Skeletal muscle satellite cell (primary cell): ENCODE data around the gene PFKFB3. TPM values are rescaled to one million over a fixed set of nuclear protein-coding genes. Genes with fewer than 3 reads are reported as not detected.
A peak's percentile ranks its signal among the peaks of the same experiment; 100 is the strongest.
"Not testable (repeated sequence)": the region's sequence is repeated elsewhere in the genome, so short reads cannot be mapped to it uniquely, and the experiment has no call there.

ENCODE experiments used
- H3K27me3 ChIP-seq: 2 replicates; pipeline ENCODE4 v1.7.0; 2013; ENCODE audit warnings: low read length; ENCODE audit not compliant: control insufficient read depth, insufficient read depth
- H3K36me3 ChIP-seq: 2 replicates; pipeline ENCODE4 v1.7.0; 2013; ENCODE audit warnings: mild to moderate bottlenecking, control low read depth, low read length; ENCODE audit not compliant: insufficient read depth
- H3K4me1 ChIP-seq: 2 replicates; pipeline ENCODE4 v1.7.0; 2013; ENCODE audit warnings: low read length; ENCODE audit not compliant: control insufficient read depth, insufficient read depth
- H3K4me2 ChIP-seq: 2 replicates; pipeline ENCODE4 v1.7.0; 2013; ENCODE audit warnings: mild to moderate bottlenecking, low read length
- H3K4me3 ChIP-seq: 2 replicates; pipeline ENCODE4 v1.7.0; 2013; ENCODE audit warnings: low read length
- H3K9ac ChIP-seq: 2 replicates; pipeline ENCODE4 v1.7.0; 2013; ENCODE audit warnings: mild to moderate bottlenecking, low read depth, low read length, moderate library complexity
- H3K9me3 ChIP-seq: replicated peaks from 2 replicates; pipeline ENCODE4 v1.7.0; 2013; ENCODE audit warnings: mild to moderate bottlenecking, control low read depth, low read length
- total RNA-seq: library from RNA; depleted of rRNA; stranded (reverse); fragments of >200 nt; gene quantifications from 2 replicates; pipeline ENCODE4 v1.2.3, GENCODE V29; 2012; rRNA removed

The PFKFB3 gene
- 11.4 and 21.8 TPM in 2 replicates for total RNA-seq

GRCh38 chr10:6202684-6203330 is at the start of gene PFKFB3:
Gene PFKFB3 (plus strand): TSS chr10:6202932. CDS start chr10:6203261, 329 bp downstream.
- H3K4me2 ChIP-seq: peak within 1 kb of the TSS; percentile 91
- peak within 1 kb of the TSS; percentile 95 for H3K4me3 ChIP-seq
- peaks cover 35% of the 10 kb centered on the region for H3K4me1 ChIP-seq
- no peaks in the 10 kb centered on the region for H3K36me3 ChIP-seq
- no peaks in the 10 kb centered on the region for H3K27me3 ChIP-seq
- peak within 1 kb of the TSS; percentile 91 for H3K9ac ChIP-seq
- no peaks in the 10 kb centered on the region for H3K9me3 ChIP-seq

GRCh38 chr10:6153845-6154244 is 48.9 kb upstream of the PFKFB3 start:
- Histone ChIP-seq H3K27me3 (no peaks in the 10 kb centered on the region), H3K4me3 (no peak overlapping the region), H3K4me2 (no peak overlapping the region), H3K36me3 (no peaks in the 10 kb centered on the region), H3K4me1 (peaks cover 13% of the 10 kb centered on the region), H3K9ac (no peak overlapping the region), H3K9me3 (no peaks in the 10 kb centered on the region)

DNA sequence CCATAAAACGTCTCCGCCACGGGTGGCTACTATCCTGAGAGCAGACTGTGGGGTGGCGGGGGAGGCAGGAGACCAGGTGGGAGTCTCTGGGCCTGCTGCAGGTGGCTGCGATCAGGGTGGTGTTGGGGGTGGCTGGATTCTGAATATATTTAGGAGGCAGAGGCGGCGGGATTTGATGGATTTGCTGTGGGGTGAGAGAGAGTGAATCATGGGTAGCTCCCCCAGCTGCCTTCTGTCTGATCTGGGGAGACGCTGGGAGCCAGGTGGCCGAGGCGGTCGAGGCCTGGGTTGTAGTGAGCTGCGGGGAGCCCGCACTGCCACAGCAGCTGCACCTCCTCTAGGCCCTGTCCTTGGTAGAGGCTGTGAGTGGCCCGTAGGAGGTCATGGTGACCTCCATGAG is 48.2 kb upstream of the PFKFB3 start:
- Histone ChIP-seq H3K4me3 (no peak overlapping the region), H3K4me1 (peaks cover 13% of the 10 kb centered on the region), H3K9ac (no peak overlapping the region), H3K9me3 (no peaks in the 10 kb centered on the region), H3K27me3 (no peaks in the 10 kb centered on the region), H3K36me3 (no peaks in the 10 kb centered on the region), H3K4me2 (no peak overlapping the region)

- H3K36me3 ChIP-seq: no peaks in the 10 kb centered on the region
- peak overlapping the region; percentile 48 for H3K9ac ChIP-seq
- H3K4me2 ChIP-seq: no peak overlapping the region
- H3K4me3 ChIP-seq: no peak overlapping the region
- H3K27me3 ChIP-seq: no peaks in the 10 kb centered on the region
- no peaks in the 10 kb centered on the region for H3K9me3 ChIP-seq
- H3K4me1 ChIP-seq: peaks cover 12% of the 10 kb centered on the region
Measured at GRCh38 chr10:6158276-6158675, 44.5 kb upstream of the PFKFB3 start.

GRCh38 chr10:6161921-6162320 is 40.8 kb upstream of the PFKFB3 start:
- Histone ChIP-seq H3K4me1 (peaks cover 23% of the 10 kb centered on the region), H3K4me2 (no peak overlapping the region), H3K9me3 (no peaks in the 10 kb centered on the region), H3K4me3 (no peak overlapping the region), H3K36me3 (no peaks in the 10 kb centered on the region), H3K27me3 (no peaks in the 10 kb centered on the region), H3K9ac (no peak overlapping the region)

GRCh38 chr10:6162589-6163356 is 40.0 kb upstream of the PFKFB3 start:
- H3K27me3 ChIP-seq: no peaks in the 10 kb centered on the region
- H3K9me3 ChIP-seq: no peaks in the 10 kb centered on the region
- H3K4me3 ChIP-seq: peak overlapping the region; percentile 89
- no peaks in the 10 kb centered on the region for H3K36me3 ChIP-seq
- peak overlapping the region; percentile 52 for H3K9ac ChIP-seq
- peaks cover 19% of the 10 kb centered on the region for H3K4me1 ChIP-seq
- peak overlapping the region; percentile 95 for H3K4me2 ChIP-seq

DNA sequence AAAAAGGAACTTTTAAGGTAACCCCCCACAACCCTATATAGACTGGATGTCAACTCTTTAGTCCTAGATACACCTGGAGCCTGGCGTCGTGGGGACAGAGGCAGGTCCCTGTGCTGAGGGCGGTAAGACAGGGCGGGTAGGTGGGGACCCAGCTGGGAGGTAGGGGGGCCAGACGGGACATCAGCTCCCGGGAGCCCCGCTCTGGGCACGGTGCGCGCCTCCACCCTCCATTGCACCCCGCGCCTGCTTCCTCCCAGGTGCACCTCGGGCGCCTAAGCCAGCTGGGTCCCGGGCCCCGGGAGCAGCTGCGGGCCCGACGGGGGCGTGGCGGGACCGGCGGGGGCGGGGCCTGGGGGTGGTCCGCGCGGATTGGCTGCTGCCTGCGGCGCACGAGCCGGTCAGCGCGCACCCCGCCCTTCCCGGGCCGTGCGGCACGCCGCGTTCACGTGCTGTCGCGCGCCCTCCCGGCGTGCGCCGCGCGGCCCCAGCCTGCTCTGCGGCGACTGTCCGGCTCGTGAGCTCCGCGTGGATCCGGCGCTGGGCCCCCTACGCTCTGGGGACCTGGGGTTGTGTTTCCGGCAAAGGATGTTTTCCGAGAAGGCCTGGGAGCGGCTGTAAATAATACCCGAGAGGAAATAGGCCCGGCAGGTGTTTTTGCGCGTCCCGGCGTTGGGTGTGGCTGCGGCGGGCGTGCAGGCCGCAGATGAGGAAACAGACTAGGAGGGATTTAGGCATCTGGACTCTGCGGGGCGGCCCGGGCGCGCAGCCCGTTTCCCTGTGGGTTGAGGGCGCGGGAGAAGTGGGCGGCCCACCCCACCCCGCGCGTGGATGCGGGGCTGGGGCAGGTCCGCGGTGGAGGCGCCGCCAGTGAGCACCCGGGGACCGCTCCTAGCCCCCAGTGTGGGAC is 39.1 kb upstream of the PFKFB3 start:
- Histone ChIP-seq H3K9me3 (no peaks in the 10 kb centered on the region), H3K4me1 (peaks cover 15% of the 10 kb centered on the region), H3K9ac (peak overlapping the region; percentile 97), H3K4me3 (peak overlapping the region; percentile 89), H3K4me2 (peak overlapping the region; percentile 95), H3K36me3 (peaks cover 4% of the 10 kb centered on the region), H3K27me3 (no peaks in the 10 kb centered on the region)

- peaks cover 15% of the 10 kb centered on the region for H3K4me1 ChIP-seq
- H3K36me3 ChIP-seq: peaks cover 4% of the 10 kb centered on the region
- H3K9ac ChIP-seq: peak overlapping the region; percentile 97
- H3K4me3 ChIP-seq: peak overlapping the region; percentile 89
- H3K9me3 ChIP-seq: no peaks in the 10 kb centered on the region
- peak overlapping the region; percentile 95 for H3K4me2 ChIP-seq
- no peaks in the 10 kb centered on the region for H3K27me3 ChIP-seq
Measured at GRCh38 chr10:6164271-6165095, 38.2 kb upstream of the PFKFB3 start.

- peaks cover 15% of the 10 kb centered on the region for H3K4me1 ChIP-seq
- H3K4me3 ChIP-seq: no peak overlapping the region
Measured at GRCh38 chr10:6165221-6165725, 37.5 kb upstream of the PFKFB3 start.

GRCh38 chr10:6165933-6166332 is 36.8 kb upstream of the PFKFB3 start:
- not testable (repeated sequence) for H3K36me3 ChIP-seq, H3K4me2 ChIP-seq, H3K9ac ChIP-seq, H3K9me3 ChIP-seq, H3K4me3 ChIP-seq, H3K27me3 ChIP-seq
- H3K4me1 ChIP-seq: peaks cover 15% of the 10 kb centered on the region

More at GRCh38 chr10:6165221-6165725, 37.5 kb upstream of the PFKFB3 start:
- H3K4me2 ChIP-seq: peak overlapping the region; percentile 95
- no peaks in the 10 kb centered on the region for H3K27me3 ChIP-seq
- no peaks in the 10 kb centered on the region for H3K9me3 ChIP-seq
- H3K9ac ChIP-seq: no peak overlapping the region
- peaks cover 4% of the 10 kb centered on the region for H3K36me3 ChIP-seq
